IPS-18c (cell line): ENCODE results near the gene SORCS2.
"Not testable (repeated sequence)": the region's sequence is repeated elsewhere in the genome, so short reads cannot be mapped to it uniquely, and the experiment has no call there.

Experiments
- H3K4me3 ChIP-seq: 2 replicates; pipeline ENCODE4 v1.7.0; 2013; ENCODE audit warnings: low read depth, mild to moderate bottlenecking, low read length, moderate library complexity; ENCODE audit not compliant: insufficient read depth
- H3K9me3 ChIP-seq: one replicate; pipeline ENCODE4 v1.6.1; 2013; ENCODE audit warnings: mild to moderate bottlenecking, low read length, moderate library complexity; ENCODE audit not compliant: control insufficient read depth, insufficient read depth

SORCS2 gene

DNA sequence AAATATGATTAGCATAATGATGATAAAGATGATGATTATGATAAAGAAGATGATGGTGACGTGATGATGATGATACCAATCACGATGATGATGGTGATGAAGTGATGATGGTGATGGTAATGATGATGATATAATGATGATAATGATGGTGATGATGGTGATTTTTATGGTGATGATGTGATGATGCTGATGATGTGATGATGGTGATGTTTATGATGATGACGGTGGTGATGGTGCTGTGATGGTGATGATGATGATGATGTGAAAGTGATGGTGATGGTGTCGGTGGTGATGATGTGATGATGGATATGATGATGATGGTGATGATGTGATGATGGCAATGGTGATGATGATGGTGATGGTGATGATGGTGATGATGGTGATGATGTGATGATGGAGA lies 373.1 kb downstream of the SORCS2 start:
- H3K9me3 ChIP-seq, result no peaks in the 10 kb centered on the region
- no peak overlapping the region for H3K4me3 ChIP-seq

DNA sequence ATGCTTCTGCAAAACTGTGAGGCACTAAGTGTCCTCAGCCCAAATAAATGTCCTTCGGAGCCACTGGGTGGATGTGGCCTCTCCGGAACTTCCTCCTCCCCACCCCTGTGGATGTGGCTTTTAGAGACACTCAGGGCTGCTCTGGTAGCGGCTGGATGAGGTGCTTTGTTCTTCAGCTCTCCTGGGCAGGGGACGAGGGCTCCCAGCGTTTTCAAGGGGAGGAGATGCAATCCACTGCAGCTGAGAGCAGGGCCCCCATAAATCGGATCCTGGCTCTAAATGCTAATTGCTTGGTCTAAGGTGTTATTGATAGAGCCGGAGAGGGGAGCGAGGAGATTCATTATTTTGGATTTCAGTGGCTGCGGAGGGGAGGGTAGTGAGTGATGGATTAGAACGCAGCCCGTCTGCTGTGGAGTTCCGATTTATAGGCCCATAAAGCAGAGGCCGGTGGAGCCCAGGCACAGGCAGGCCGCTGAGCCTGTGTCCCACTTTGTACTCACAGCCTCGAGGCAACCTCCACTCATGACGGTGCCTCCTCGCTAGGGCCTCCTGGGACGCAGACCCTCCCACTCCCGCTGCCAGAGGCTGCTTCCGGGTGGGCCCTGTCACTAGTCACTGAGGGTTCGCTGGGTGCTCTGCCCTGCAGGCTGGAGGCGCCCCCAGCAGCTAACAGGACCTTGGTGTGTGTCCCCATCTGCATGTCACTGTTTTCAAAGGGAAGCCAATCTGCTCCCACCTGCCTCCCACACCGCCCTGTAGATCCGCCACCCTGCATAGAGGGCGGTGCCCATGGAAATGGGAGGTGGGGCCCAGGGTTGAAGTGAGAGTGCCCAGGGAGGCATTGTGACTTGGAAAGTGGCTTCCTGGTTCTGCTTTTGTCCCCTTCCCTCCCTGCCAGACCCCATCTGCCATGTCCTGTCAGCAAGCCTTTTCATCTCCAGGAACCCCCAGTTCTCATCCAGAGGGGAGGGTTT lies 377.8 kb downstream of the SORCS2 start:
- Histone ChIP-seq H3K9me3 (no peaks in the 10 kb centered on the region), H3K4me3 (no peak overlapping the region)

DNA sequence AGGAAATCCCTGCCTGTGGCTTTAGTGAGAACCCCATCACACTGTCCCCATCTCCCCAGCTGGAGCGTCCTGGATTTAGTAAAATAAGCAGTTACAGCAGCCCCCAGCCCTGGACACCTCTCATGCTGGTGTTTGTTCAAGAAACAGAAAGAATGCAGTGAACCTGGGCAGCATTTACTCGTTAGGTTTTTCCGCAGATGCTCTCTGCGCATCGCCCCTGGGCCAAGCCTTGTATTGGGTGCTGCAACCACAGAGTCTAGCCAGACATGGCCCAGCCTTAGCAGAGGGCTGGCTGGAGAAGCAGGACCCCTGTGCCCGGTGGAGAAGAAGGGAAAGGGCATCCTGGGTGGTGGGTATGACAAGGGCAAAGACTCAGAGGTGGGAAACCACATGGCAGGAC lies 378.7 kb downstream of the SORCS2 start:
- Histone ChIP-seq H3K4me3 (no peak overlapping the region), H3K9me3 (no peaks in the 10 kb centered on the region)

DNA sequence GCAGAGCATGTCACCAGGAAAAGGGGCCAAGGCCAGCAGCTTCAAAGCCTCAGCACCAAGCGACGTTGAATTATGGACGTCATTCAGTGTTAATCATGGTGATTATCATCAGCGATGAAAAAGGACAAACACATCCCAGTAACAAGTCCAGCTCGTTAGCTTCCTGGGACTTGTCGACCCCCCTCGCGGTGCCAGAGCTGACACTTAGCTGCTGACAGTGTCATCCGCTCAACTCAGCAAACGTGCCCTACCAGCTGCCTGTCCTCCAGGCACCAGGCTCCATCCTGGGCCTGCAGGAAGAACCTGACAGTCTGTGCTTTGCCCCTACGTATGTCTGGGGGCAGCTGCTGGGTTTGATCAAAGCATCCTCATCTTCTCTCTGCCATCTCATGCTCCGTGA lies 379.4 kb downstream of the SORCS2 start:
- no peak overlapping the region for H3K4me3 ChIP-seq

DNA sequence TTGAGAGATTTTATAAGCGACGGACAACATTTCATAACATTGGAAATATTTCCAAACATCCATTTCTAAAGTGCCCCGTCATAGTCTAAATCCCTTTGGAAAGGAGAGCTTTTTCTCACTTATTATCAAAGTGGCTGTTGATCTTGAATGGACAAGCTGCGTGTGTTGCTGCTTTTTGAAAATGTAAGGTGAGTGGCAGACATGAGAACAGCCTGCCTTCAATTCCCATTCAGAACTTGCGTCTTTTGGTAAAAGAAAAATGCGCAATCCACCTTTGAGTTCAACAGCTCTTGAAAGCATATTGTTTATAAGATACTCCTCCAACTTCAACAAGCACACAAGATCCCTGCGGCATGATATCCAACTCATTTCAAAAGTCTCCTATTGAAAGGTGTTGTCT lies 380.6 kb downstream of the SORCS2 start:
- Histone ChIP-seq H3K9me3 (peaks cover 7% of the 10 kb centered on the region), H3K4me3 (no peak overlapping the region)

More for the DNA sequence above, 379.4 kb downstream of the SORCS2 start:
- H3K9me3 ChIP-seq, result peaks cover 2% of the 10 kb centered on the region

DNA sequence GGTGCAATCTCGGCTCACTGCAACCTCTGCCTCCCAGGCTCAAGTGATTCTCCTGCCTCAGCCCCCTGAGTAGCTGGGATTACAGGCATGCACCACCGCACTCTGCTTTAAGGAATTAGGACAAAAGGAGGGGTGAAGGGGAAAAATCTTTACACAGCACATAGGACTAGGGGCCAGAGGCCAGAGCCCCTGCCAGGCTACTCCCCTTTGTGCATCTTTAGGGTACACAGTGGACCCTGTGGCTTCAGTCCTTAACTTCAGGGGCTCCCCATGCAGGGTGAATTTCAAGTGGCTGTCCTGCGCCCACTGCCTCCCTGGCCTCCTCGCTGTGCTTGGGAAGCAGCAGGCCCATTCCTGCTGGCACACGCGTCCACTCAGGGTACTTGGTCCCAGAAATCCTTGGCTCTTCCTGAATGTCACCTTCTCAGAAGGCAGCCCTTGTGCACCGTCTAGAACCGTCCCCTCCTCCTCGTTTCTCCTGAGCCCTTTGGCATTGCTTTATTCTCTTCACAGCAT lies 381.3 kb downstream of the SORCS2 start:
- H3K4me3 ChIP-seq, result no peak overlapping the region
- H3K9me3 ChIP-seq, result peaks cover 10% of the 10 kb centered on the region

DNA sequence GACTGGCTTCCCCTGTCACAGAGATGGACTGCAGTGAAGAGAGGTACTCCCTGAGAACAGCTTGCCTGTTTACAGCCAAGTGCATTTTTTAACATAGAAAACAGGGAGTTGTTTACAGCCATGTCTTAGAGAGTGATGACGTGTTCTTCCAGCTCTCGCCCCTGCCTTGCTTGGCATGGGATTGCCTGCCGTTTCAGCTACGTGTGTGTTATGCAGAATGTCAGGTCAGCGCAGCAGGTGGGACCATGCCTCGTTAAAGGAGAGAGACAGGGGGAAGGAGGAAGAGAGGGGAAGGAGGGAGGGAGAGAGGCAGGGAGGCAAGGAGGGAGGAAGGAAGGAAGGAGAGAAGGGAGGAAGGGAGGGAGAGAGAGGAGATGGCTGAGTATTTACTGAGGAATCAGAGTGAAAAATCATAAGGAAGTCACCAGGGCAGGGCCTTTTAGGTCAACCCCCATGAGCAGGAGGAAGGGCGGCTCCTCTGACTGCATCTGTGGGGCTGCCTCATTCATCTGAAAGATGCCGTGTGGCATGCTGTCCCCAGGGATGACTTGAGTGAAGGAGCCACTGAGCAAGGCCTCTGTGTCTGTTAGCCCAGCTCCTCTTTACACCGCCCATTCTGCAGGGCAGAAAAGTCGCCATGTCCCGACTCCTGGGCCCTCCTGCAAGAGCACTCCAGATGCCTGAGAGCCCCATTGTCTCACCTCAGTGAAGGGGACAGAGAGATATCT lies 382.1 kb downstream of the SORCS2 start:
- H3K4me3 ChIP-seq, result no peak overlapping the region
- peaks cover 12% of the 10 kb centered on the region for H3K9me3 ChIP-seq

DNA sequence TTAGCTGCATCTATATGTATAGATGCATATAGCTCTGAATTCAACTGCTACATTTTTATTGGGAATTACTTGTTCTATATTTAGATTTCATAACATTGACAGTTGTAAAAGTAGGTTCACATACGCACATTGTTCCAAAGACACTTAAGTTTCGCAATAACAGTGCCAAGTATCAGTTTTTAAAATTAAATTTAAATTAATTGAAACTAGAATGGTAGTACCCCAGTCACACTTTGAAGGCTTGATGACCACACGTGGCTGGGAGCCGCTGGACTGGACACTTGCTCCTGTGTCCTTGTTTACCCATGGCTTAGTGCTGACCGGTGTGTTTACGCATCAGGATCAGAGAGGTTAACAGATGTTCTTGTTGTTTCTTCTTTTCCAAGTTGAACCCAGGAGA lies 383.1 kb downstream of the SORCS2 start:
- Histone ChIP-seq H3K9me3 (peaks cover 16% of the 10 kb centered on the region), H3K4me3 (no peak overlapping the region)

DNA sequence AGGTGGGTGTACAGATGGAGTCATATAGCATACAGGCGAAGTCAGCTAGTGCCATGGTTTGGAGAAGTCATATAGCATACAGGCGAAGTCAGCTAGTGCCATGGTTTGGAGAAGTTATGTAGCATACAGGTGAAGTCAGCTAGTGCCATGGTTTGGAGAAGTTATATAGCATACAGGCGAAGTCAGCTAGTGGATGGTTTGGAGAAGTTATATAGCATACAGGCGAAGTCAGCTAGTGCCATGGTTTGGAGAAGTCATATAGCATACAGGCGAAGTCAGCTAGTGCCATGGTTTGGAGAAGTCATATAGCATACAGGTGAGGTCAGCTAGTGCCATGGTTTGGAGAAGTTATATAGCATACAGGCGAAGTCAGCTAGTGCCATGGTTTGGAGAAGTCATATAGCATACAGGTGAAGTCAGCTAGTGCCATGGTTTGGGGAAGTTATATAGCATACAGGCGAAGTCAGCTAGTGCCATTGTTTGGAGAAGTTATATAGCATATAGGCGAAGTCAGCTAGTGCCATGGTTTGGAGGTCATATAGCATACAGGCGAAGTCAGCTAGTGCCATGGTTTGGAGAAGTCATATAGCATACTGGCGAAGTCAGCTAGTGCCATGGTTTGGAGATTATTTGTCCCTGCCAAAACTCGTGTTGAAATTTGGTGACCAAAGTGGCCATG lies 385.2 kb downstream of the SORCS2 start:
- peaks cover 16% of the 10 kb centered on the region for H3K9me3 ChIP-seq
- H3K4me3 ChIP-seq, result not testable (repeated sequence)

DNA sequence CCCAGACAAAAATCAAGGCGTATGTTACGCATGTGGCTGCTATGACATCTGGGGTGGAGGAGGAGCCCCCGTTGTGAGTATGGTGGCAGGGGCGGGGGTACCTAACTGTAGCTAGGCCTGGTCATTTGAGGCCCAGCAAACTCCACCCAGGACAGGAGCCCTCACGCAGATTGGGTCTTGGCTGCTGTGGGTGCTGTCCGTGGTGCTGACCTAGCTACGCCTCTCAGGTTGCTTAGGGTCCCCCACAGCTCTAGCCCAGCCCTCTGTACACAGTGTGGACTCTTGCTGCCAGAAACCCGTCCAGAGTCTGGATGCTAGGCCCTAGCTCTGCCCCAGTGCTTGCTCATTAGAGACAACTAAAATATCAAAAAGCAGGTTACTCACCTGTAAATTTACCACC lies 389.1 kb downstream of the SORCS2 start:
- H3K4me3 ChIP-seq, result no peak overlapping the region
- H3K9me3 ChIP-seq, result peaks cover 19% of the 10 kb centered on the region

DNA sequence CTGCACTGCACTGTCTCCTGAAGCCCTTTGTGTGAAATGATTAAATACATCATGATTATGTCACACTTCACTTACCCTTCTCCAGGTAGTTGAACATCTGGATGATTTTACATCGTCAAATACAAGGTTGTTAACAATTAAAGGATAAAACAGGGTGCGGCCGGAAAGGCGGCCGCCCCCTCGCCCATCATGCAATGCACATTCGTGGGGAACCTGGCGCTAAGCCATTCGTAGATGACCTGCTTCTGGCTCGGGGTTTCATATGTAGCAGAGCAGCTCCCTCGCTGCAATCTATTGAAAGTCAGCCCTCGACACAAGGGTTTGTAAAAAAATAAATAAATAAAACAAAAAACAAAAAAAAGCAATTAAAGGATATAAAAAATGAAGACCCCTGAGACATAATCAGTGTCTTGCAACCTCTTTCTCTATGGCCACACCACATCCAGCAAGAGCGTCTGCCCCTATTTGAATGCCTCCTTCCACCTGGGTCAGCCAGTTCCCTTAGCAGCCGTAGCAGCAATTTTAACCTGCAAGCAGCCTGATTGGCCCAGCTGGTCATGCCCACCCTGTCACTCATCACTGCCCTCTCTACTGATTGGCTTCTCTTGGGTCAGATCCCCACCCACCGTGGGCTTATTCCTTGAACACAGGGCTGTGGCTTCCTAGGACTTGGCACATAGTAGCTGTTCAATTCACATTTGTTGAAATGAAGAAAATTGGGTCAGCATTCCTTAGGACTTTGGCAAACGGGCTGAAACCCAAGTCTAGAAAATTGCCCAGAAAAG lies 390.2 kb downstream of the SORCS2 start:
- Histone ChIP-seq H3K9me3 (peaks cover 14% of the 10 kb centered on the region), H3K4me3 (no peak overlapping the region)

DNA sequence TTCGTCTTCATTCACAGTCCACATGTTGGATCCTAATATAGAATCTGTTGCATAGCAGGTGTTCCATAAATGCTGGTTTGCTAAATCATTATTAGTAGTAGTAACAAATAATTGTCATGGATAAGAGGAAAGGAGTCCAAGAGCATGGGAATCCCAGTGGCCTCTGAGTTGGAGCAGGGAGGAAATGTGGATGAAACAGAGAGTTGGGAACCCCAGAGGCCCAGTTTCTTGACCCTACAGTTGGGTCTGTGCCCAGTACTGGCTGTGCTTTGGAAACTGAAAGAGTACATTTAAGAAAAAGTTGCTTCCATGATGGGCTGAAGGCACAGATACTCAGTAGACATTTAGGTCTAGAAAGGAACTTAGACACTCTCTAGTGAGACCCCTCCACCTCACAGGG lies 391.8 kb downstream of the SORCS2 start:
- Histone ChIP-seq H3K9me3 (peaks cover 7% of the 10 kb centered on the region), H3K4me3 (no peak overlapping the region)

DNA sequence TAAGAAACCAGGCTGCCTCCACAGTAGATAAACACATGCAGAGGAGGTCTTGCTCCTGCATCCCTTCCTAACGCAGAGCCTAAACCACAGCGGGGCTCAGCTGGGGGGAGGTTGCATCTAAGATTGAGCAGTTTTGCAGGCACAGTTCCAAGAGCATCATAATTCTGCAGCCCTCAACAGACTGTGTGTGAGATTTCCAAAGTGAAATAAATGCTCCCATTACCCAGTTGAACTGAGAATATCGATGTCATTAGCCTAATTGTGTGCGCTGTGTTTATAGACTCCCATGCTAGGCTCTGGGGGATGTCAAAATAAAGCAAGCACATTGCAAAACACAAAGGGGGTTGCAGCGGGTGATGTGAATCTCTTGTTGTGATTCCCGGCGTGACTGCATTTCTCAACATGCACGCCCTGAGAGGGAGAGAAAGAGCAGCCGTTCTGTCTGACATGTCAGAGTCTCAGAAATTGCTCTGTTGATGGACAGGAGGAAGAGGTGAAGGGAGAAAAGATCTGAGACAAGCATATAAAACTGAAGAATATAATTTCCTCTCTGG lies 392.3 kb downstream of the SORCS2 start:
- no peak overlapping the region for H3K4me3 ChIP-seq
- peaks cover 5% of the 10 kb centered on the region for H3K9me3 ChIP-seq

DNA sequence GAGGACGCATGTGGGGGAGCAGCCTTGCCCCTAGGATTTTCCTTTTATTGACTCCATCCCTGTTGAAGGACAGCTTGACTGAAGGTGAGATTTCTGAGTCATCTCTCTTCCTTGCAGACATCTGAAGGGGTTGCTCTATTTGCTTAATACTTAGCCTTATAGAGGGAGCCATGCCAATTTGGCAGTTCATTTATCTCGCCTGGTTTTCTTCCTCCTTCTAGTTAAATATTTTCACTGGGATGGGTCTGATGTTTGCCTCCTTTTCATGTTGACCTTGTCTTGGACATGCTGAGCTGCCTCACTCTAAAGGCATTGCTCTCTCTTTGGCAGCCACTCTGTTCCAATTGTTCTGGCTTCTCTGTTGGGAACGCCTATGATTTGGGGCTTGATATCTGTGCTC lies 393.4 kb downstream of the SORCS2 start:
- H3K4me3 ChIP-seq, result no peak overlapping the region

DNA sequence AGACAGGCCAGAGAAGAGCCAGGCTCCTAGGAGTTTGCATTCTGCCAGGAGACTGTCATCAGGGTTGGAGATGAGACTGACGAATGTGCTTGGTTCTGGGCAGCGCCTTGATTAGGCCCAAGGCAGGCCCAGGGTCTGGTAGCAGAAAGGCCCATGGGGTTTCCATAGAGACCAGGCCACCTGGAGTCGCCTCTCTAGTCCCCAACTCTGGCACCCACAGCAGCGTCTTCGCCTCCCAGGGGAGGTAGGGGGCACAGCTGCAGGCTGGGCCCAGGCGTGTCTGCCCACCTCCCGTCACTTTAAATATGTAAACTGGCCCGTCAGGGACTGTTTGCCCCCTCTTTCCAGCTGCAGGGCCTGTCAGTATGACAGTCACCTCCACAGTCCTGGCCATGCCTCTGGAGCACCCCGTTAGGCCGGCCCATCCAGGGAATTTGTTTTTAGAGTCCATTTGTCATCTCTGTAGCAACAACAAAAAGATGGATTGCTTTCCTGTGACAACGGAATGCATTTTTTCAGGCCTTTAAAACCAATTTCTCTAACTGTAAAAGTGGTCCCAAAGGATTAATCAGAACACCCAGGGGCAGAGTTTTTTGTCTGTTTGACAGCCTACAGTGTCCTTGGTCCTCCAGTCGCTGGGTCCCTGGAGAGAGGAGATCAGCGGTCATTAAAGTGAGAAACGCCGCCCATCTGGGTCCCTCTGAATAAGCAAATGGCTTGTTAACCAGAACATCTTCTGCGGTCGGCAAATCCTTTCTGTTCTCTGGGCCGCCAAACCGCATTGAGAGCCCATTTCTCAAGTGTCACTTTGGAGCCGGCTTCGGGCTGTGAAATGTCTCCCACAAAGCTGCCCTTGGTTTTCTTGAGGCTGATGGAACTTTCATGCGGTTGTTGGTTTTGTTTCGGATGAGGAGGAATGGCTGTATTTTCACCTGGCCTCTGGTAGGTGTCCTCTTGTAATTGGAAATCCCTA lies 395.4 kb downstream of the SORCS2 start:
- no peak overlapping the region for H3K4me3 ChIP-seq

More for the DNA sequence above, 393.4 kb downstream of the SORCS2 start:
- peaks cover 4% of the 10 kb centered on the region for H3K9me3 ChIP-seq

More for the DNA sequence above, 395.4 kb downstream of the SORCS2 start:
- H3K9me3 ChIP-seq, result peaks cover 4% of the 10 kb centered on the region
